Endothelial cell of umbilical vein (primary cell): Measurements from ENCODE around the gene SLC39A5. TPM values are rescaled to one million over a fixed set of nuclear protein-coding genes. Genes with fewer than 3 reads are reported as not detected.
A peak's percentile ranks its signal among the peaks of the same experiment; 100 is the strongest.

Source experiments
- Bru-seq: library from RNA; stranded (reverse); fragments of 400-500 nt; gene quantifications from one replicate; lab custom pipeline; 2021; lab: Mats Ljungman, UMichigan
- BruChase-seq, 2 experiments: library from RNA; stranded (reverse); fragments of 400-500 nt; gene quantifications; one replicate each; lab custom pipeline; 2021; lab: Mats Ljungman, UMichigan
- BruUV-seq: library from RNA; stranded (reverse); fragments of 400-500 nt; replicated peaks from 2 replicates; lab custom pipeline; 2021; lab: Mats Ljungman, UMichigan
- CTCF ChIA-PET: fragments of 300-600, 350-600 bp; sonication (Branson Sonifier 250); formaldehyde crosslinking; loops from one replicate; lab custom pipeline; 2021; ENCODE audit warnings: antibody characterized with exemption, inconsistent platforms; lab: Charles Lee
- POLR2A ChIA-PET: fragments of 300-600, 350-600 bp; sonication (Branson Sonifier 250); formaldehyde crosslinking; loops from one replicate; lab custom pipeline; 2021; ENCODE audit warnings: antibody characterized with exemption, inconsistent platforms; lab: Charles Lee
- DNase-seq: peaks from one replicate; pipeline ENCODE4 v3.0.0-alpha.2; 2011; ENCODE audit warnings: low read depth, low spot score
- FAIRE-seq: peaks from 2 replicates; lab custom pipeline; 2011; peaks lifted over from hg19 to GRCh38; lab: Jason Lieb, UNC
- H2AFZ ChIP-seq: 2 replicates; pipeline ENCODE4 v1.6.0; 2012; ENCODE audit warnings: low read depth, low read length, control low read depth, inconsistent platforms
- H3K27ac ChIP-seq: 2 replicates; pipeline ENCODE4 v1.5.1; 2011; ENCODE audit warnings: low read depth, mild to moderate bottlenecking, control low read depth, low read length, moderate library complexity; ENCODE audit not compliant: insufficient read depth
- H3K27me3 ChIP-seq, 2 experiments: 2 replicates each; pipeline versions ENCODE4 v1.6.0 to v1.6.1; 2011; ENCODE audit warnings: low read length in 2 of 2, mixed read lengths in 1 of 2; ENCODE audit not compliant: control insufficient read depth in 2 of 2, insufficient read depth in 2 of 2
- H3K36me3 ChIP-seq, 2 experiments: 2 replicates in 1 of 2; 3 replicates in 1 of 2; pipeline ENCODE4 v1.5.1; 2011; ENCODE audit warnings: low read length in 2 of 2, mild to moderate bottlenecking in 1 of 2, moderate library complexity in 1 of 2; ENCODE audit not compliant: control insufficient read depth in 2 of 2, insufficient read depth in 2 of 2; ENCODE audit errors: extremely low read depth in 1 of 2
- H3K4me1 ChIP-seq: 3 replicates; pipeline ENCODE4 v1.5.1; 2011; ENCODE audit warnings: mild to moderate bottlenecking, low read length; ENCODE audit not compliant: control insufficient read depth, insufficient read depth; ENCODE audit errors: extremely low read depth
- H3K4me2 ChIP-seq: 2 replicates; pipeline ENCODE4 v1.6.1; 2011; ENCODE audit warnings: low read length, control low read depth, mixed read lengths; ENCODE audit not compliant: insufficient read depth
- H3K4me3 ChIP-seq, 3 experiments: fragments of 200-600 bp in 1 of 3; sonication (generic), shearing (Covaris generic) in 1 of 3; replicated peaks in 1 of 3; 2 replicates each; pipeline ENCODE4 v1.5.1; 2011 to 2016; ENCODE audit warnings: control low read depth in 3 of 3, low read length in 3 of 3, mild to moderate bottlenecking in 2 of 3, inconsistent platforms in 1 of 3, low read depth in 1 of 3, moderate library complexity in 1 of 3; ENCODE audit not compliant: insufficient read depth in 1 of 3
- H3K79me2 ChIP-seq: 2 replicates; pipeline ENCODE4 v1.6.0; 2012; ENCODE audit warnings: low read length, inconsistent platforms; ENCODE audit not compliant: control insufficient read depth, insufficient read depth
- H3K9ac ChIP-seq: replicated peaks from 2 replicates; pipeline ENCODE3; 2011; ENCODE audit warnings: low read length, control low read depth; ENCODE audit not compliant: insufficient read depth; ENCODE audit errors: extremely low read depth
- H3K9me1 ChIP-seq: replicated peaks from 3 replicates; pipeline ENCODE4 v1.6.0; 2011; ENCODE audit warnings: mild to moderate bottlenecking, low read length; ENCODE audit not compliant: control insufficient read depth, insufficient read depth; ENCODE audit errors: extremely low read depth
- H3K9me3 ChIP-seq: replicated peaks from 2 replicates; pipeline ENCODE4 v1.5.1; 2012; ENCODE audit warnings: low read length, inconsistent platforms; ENCODE audit not compliant: control insufficient read depth, insufficient read depth
- H4K20me1 ChIP-seq: replicated peaks from 2 replicates; pipeline ENCODE3; 2011; ENCODE audit warnings: mild to moderate bottlenecking, low read length; ENCODE audit not compliant: control insufficient read depth, insufficient read depth; ENCODE audit errors: extremely low read depth
- CTCF ChIP-seq, 2 donors: IDR thresholded peaks; 1 replicate in 1 of 2; 2 replicates in 1 of 2; pipeline ENCODE4 v1.5.1; 2011; ENCODE audit warnings: low read length in 2 of 2, mild to moderate bottlenecking in 2 of 2, moderate library complexity in 2 of 2, control low read depth in 1 of 2, inconsistent platforms in 1 of 2, low read depth in 1 of 2; ENCODE audit not compliant: insufficient read depth in 1 of 2; ENCODE audit errors: extremely low read depth in 1 of 2
- EZH2 ChIP-seq: IDR thresholded peaks from 2 replicates; pipeline ENCODE4 v1.6.1; 2012; ENCODE audit warnings: borderline replicate concordance, low read depth, mild to moderate bottlenecking, moderate library complexity, low read length, inconsistent platforms; ENCODE audit not compliant: severe bottlenecking
- FOS ChIP-seq: IDR thresholded peaks from 2 replicates; pipeline ENCODE4 v1.6.1; 2011; ENCODE audit warnings: mild to moderate bottlenecking, low read length, moderate library complexity, borderline replicate concordance; ENCODE audit not compliant: insufficient read depth
- GATA2 ChIP-seq: IDR thresholded peaks from 2 replicates; pipeline ENCODE4 v1.7.0; 2011; ENCODE audit warnings: low read depth, mild to moderate bottlenecking, moderate library complexity, mixed read lengths, low read length; ENCODE audit not compliant: insufficient read length, insufficient read depth
- JUN ChIP-seq: IDR thresholded peaks from 2 replicates; pipeline ENCODE4 v1.6.1; 2011; ENCODE audit warnings: borderline replicate concordance, low read depth; ENCODE audit not compliant: insufficient read length, insufficient read depth
- MAX ChIP-seq: IDR thresholded peaks from 2 replicates; pipeline ENCODE4 v1.6.1; 2011; ENCODE audit not compliant: insufficient read depth, insufficient read length
- MYC ChIP-seq: IDR thresholded peaks from one replicate; pipeline ENCODE4 v1.6.1; 2011; ENCODE audit warnings: mild to moderate bottlenecking, low read depth, low read length
- POLR2A ChIP-seq: IDR thresholded peaks from 2 replicates; pipeline ENCODE4 v1.6.1; 2012; ENCODE audit warnings: low read depth, mild to moderate bottlenecking, control low read depth, low read length
- POLR2AphosphoS5 ChIP-seq: IDR thresholded peaks from 2 replicates; pipeline ENCODE4 v1.6.1; 2012; ENCODE audit warnings: low read depth, mild to moderate bottlenecking, control low read depth, low read length, moderate library complexity; ENCODE audit not compliant: insufficient read depth
- dilution Hi-C: fragments of 300-500 bp; cut with MboI; formaldehyde crosslinking; loops from one replicate; pipeline ENCODE4 v1.15.0; 2019; ENCODE audit warnings: low sequenced_read_pairs; ENCODE audit not compliant: extremely low pct_ligation_motif_present
- intact Hi-C: fragments of 100-400 bp; cut with micrococcal nuclease; formaldehyde crosslinking; loops from one replicate; pipeline ENCODE4 v1.10.0; 2022
- long read RNA-seq: library from polyadenylated mRNA; stranded (forward); transcript quantifications from one replicate; pipeline ENCODE4 v2.0.0, GENCODE V29; 2021
- polyA minus RNA-seq, 3 experiments: library from RNA; depleted of rRNA, polyadenylated mRNA; stranded (reverse); fragments of >200 nt; gene quantifications; 1 replicate in 1 of 3; 2 replicates in 2 of 3; pipeline ENCODE4 v1.2.3, GENCODE V29; 2011
- polyA plus RNA-seq, 4 experiments: library from polyadenylated mRNA; depleted of rRNA in 3 of 4; stranded (reverse) in 3 of 4; unstranded in 1 of 4; fragments of >200 nt; gene quantifications; 2 replicates each; pipeline versions ENCODE4 v1.2.1 to v1.2.3, GENCODE V29; 2011 to 2012; ENCODE audit warnings: missing spikeins in 1 of 4
- total RNA-seq: library from RNA; stranded (reverse); gene quantifications from 2 replicates; pipeline ENCODE4 v1.2.3, GENCODE V29; 2021

SLC39A5 gene
- not detected in 2 replicates for total RNA-seq
- 0.10 and 0.11 TPM in 2 replicates for polyA plus RNA-seq
- not detected in 2 replicates for polyA plus RNA-seq (2011; cell fraction: cytosol; rRNA removed)
- polyA plus RNA-seq (2011; cell fraction: nucleus; rRNA removed), result 0.53 and 1.3 TPM in 2 replicates
- polyA plus RNA-seq (2012), result not detected in 2 replicates
- polyA minus RNA-seq, result not detected in 2 replicates
- polyA minus RNA-seq (2011; cell fraction: cytosol; rRNA and poly(A)+ RNA removed), result not detected
- not detected in 2 replicates for polyA minus RNA-seq (2011; cell fraction: nucleus; rRNA and poly(A)+ RNA removed)
- Bru-seq, nascent RNA, result percentile 11 among the genes with signal in this experiment
- percentile 16 among the genes with signal in this experiment for BruChase-seq, experiment 1, labeled RNA remaining after a 6-hour chase
- percentile 13 among the genes with signal in this experiment for BruChase-seq, experiment 2, labeled RNA remaining after a 2-hour chase
- long read RNA-seq, result 0 reads

GRCh38 chr12:56229916-56230431 is at the start of gene SLC39A5:
Gene SLC39A5 (plus strand): TSS chr12:56230051. CDS start chr12:56231275, 1,224 bp downstream.
- Histone ChIP-seq H3K79me2 (no peaks in the 10 kb centered on the region), H3K4me1 (no peaks in the 10 kb centered on the region), H4K20me1 (no peaks in the 10 kb centered on the region), H3K9me1 (no peaks in the 10 kb centered on the region), H3K9me3 (no peaks in the 10 kb centered on the region), H3K4me3 (no peak within 1 kb of the TSS), H3K4me2 (no peak within 1 kb of the TSS), H2AFZ (no peak within 1 kb of the TSS), H3K9ac (no peak within 1 kb of the TSS), H3K36me3 (peaks cover 0 to 2% of the 10 kb centered on the region in 2 experiments), H3K27ac (no peak within 1 kb of the TSS), H3K27me3 (no peaks in the 10 kb centered on the region)
- FAIRE-seq (no peak), DNase-seq (no peak)
- ChIA-PET CTCF (interaction anchor here (1.3 to 1.5 kb wide), 2 partner anchors 13 to 24 kb away, joined by 3 to 4 read pairs; no protein-coding TSS in a partner anchor), POLR2A (no interaction called here)
- dilution Hi-C loops (no loop called here), intact Hi-C loops (no loop called here)
- BruUV-seq, result no TSS peak
- TF ChIP-seq MYC, result no peak

- FAIRE-seq (no peak), DNase-seq (no peak)
- ChIA-PET POLR2A (interaction anchor here (1.3 kb wide), 1 partner anchor 68 kb away, joined by 4 read pairs; no protein-coding TSS in a partner anchor), CTCF (interaction anchor here (4.3 kb wide), 1 partner anchor 66 kb away, joined by 236 read pairs; the partner anchor contains the start of genes RPL41 and ZC3H10)
- Histone ChIP-seq H3K79me2 (peaks cover 33% of the 10 kb centered on the region), H3K36me3 (peaks cover 10 to 11% of the 10 kb centered on the region in 2 experiments), H2AFZ (no peak overlapping the region), H3K4me1 (peaks cover 20% of the 10 kb centered on the region), H3K9me3 (no peaks in the 10 kb centered on the region), H3K27me3 (no peaks in the 10 kb centered on the region), H3K9me1 (no peaks in the 10 kb centered on the region), H3K4me3 (no peak overlapping the region), H3K27ac (no peak overlapping the region), H3K4me2 (no peak overlapping the region), H3K9ac (no peak overlapping the region), H4K20me1 (no peaks in the 10 kb centered on the region)
- BruUV-seq, result no TSS peak
- dilution Hi-C loops, result no loop called here
- intact Hi-C loops, result no loop called here
- no peak for TF ChIP-seq POLR2AphosphoS5
- TF ChIP-seq POLR2A, result no peak
- TF ChIP-seq FOS, result no peak
- no peak for TF ChIP-seq JUN
- TF ChIP-seq EZH2, result no peak
- TF ChIP-seq MAX, result no peak
- no peak for TF ChIP-seq CTCF (IDR thresholded peaks at IDR 0.05; ENCODE audit: extremely low read depth in 1 of 2, insufficient read depth in 1 of 2, low read depth in 1 of 2, low read length in 2 of 2)
- TF ChIP-seq MYC, result no peak
- TF ChIP-seq GATA2, result no peak
Observed at GRCh38 chr12:56186957-56187356, 42.9 kb upstream of the SLC39A5 start.
